ENCODE results near the gene LLGL2.
"Not testable (repeated sequence)": the region's sequence is repeated elsewhere in the genome, so short reads cannot be mapped to it uniquely, and the experiment has no call there.

GRCh38 chr17:75581121-75581725 lies 55.7 kb downstream of the LLGL2 start:
- TF ChIP-seq CTCF (conservative IDR thresholded peaks at IDR 0.05; ENCODE audit: low read length); EZH2phosphoT487 (IDR thresholded peaks at IDR 0.05; ENCODE audit: borderline replicate concordance, low read depth, low read length): not testable (repeated sequence)
